H1 (cell line): Measurements from ENCODE around the gene PTMS. TPM values are rescaled to one million over a fixed set of nuclear protein-coding genes. Genes with fewer than 3 reads are reported as not detected.

Experiments used
- CTCF ChIA-PET: fragments of 300-600 bp; sonication (Branson Sonifier 250); formaldehyde crosslinking; loops from one replicate; lab custom pipeline; 2021; ENCODE audit not compliant: partially characterized antibody; lab: Charles Lee
- POLR2A ChIA-PET: fragments of 300-600 bp; sonication (Branson Sonifier 250); formaldehyde crosslinking; loops from one replicate; lab custom pipeline; 2021; ENCODE audit warnings: inconsistent platforms; ENCODE audit not compliant: partially characterized antibody; lab: Charles Lee
- DNase-seq, 2 experiments: peaks; one replicate each; pipeline versions ENCODE4 v3.0.0 to v3.0.0-alpha.2; 2010 to 2022; ENCODE audit warnings: low spot score in 2 of 2, low read depth in 1 of 2, mixed read lengths in 1 of 2
- FAIRE-seq: peaks from 2 replicates; lab custom pipeline; 2011; peaks lifted over from hg19 to GRCh38; lab: Jason Lieb, UNC
- H2AFZ ChIP-seq: 2 replicates; pipeline ENCODE4 v1.8.1; 2012; ENCODE audit warnings: low read length, inconsistent platforms
- H2AK5ac ChIP-seq: 2 replicates; pipeline ENCODE4 v1.6.1; 2013; ENCODE audit warnings: low read depth, low read length
- H2BK120ac ChIP-seq: replicated peaks from 2 replicates; pipeline ENCODE3; 2013; ENCODE audit warnings: low read depth, low read length, inconsistent platforms
- H2BK12ac ChIP-seq: 2 replicates; pipeline ENCODE4 v1.6.1; 2013; ENCODE audit warnings: low read depth, low read length
- H2BK15ac ChIP-seq: 2 replicates; pipeline ENCODE4 v1.6.1; 2013; ENCODE audit warnings: low read length
- H2BK20ac ChIP-seq: 2 replicates; pipeline ENCODE4 v1.6.1; 2013; ENCODE audit warnings: low read length
- H2BK5ac ChIP-seq: 2 replicates; pipeline ENCODE4 v1.6.1; 2013; ENCODE audit warnings: low read depth, low read length
- H3K14ac ChIP-seq: 2 replicates; pipeline ENCODE4 v1.6.1; 2013; ENCODE audit warnings: inconsistent platforms; ENCODE audit not compliant: insufficient read length
- H3K18ac ChIP-seq: 2 replicates; pipeline ENCODE4 v1.6.1; 2013; ENCODE audit warnings: low read length; ENCODE audit errors: extremely low read depth
- H3K23ac ChIP-seq: 2 replicates; pipeline ENCODE4 v1.6.1; 2013; ENCODE audit warnings: inconsistent platforms; ENCODE audit not compliant: insufficient read length
- H3K23me2 ChIP-seq: 2 replicates; pipeline ENCODE4 v1.6.1; 2013; ENCODE audit warnings: low read depth, low read length
- H3K27ac ChIP-seq: 2 replicates; pipeline ENCODE4 v1.6.1; 2011; ENCODE audit warnings: low read depth, low read length, inconsistent platforms
- H3K27me3 ChIP-seq, 4 experiments: replicated peaks in 1 of 4; 1 replicate in 1 of 4; 2 replicates in 3 of 4; pipeline versions ENCODE4 v1.6.1 to v1.8.1; 2011 to 2013; ENCODE audit warnings: low read length in 3 of 4, mild to moderate bottlenecking in 3 of 4, inconsistent platforms in 2 of 4, mixed read lengths in 2 of 4, moderate library complexity in 1 of 4; ENCODE audit not compliant: control insufficient read depth in 3 of 4, insufficient read depth in 3 of 4; ENCODE audit errors: extremely low read depth in 1 of 4
- H3K36me3 ChIP-seq, 4 experiments: 2 replicates each; pipeline versions ENCODE4 v1.6.1 to v1.8.1; 2011 to 2013; ENCODE audit warnings: mild to moderate bottlenecking in 4 of 4, low read length in 3 of 4, moderate library complexity in 2 of 4, control low read depth in 1 of 4, inconsistent platforms in 1 of 4; ENCODE audit not compliant: insufficient read depth in 4 of 4, control insufficient read depth in 2 of 4
- H3K4ac ChIP-seq: replicated peaks from 2 replicates; pipeline ENCODE3; 2013; ENCODE audit warnings: low read length, low read depth, mixed read lengths, inconsistent platforms; ENCODE audit not compliant: insufficient read length
- H3K4me1 ChIP-seq, 4 experiments: replicated peaks in 1 of 4; 1 replicate in 1 of 4; 2 replicates in 3 of 4; pipeline versions ENCODE4 v1.6.1 to v1.8.1; 2011 to 2013; ENCODE audit warnings: low read length in 3 of 4, inconsistent platforms in 2 of 4, mixed read lengths in 1 of 4; ENCODE audit not compliant: insufficient read depth in 4 of 4, control insufficient read depth in 3 of 4
- H3K4me2 ChIP-seq, 2 experiments: 2 replicates each; pipeline versions ENCODE4 v1.6.1 to v1.8.1; 2011 to 2013; ENCODE audit warnings: low read depth in 2 of 2, low read length in 2 of 2, control low read depth in 1 of 2, inconsistent platforms in 1 of 2, mild to moderate bottlenecking in 1 of 2; ENCODE audit not compliant: insufficient read depth in 1 of 2
- H3K4me3 ChIP-seq, 4 experiments: fragments of 200-600, 300-600 bp in 1 of 4; sonication (generic), shearing (Covaris generic), sonication (Bioruptor Twin) in 1 of 4; 2 replicates each; pipeline versions ENCODE4 v1.5.1 to v1.8.1; 2011 to 2016; ENCODE audit warnings: low read length in 4 of 4, low read depth in 3 of 4, control low read depth in 2 of 4, inconsistent platforms in 2 of 4, mild to moderate bottlenecking in 2 of 4, mixed read lengths in 1 of 4, moderate library complexity in 1 of 4; ENCODE audit not compliant: insufficient read depth in 2 of 4; ENCODE audit errors: extremely low read depth in 1 of 4
- H3K56ac ChIP-seq: replicated peaks from 2 replicates; pipeline ENCODE3; 2013; ENCODE audit warnings: low read depth, mild to moderate bottlenecking, mixed read lengths, low read length, inconsistent platforms; ENCODE audit not compliant: insufficient read length
- H3K79me1 ChIP-seq: 2 replicates; pipeline ENCODE4 v1.6.1; 2013; ENCODE audit warnings: low read depth, low read length, control low read depth
- H3K79me2 ChIP-seq, 2 experiments: 2 replicates each; pipeline versions ENCODE4 v1.6.1 to v1.8.1; 2012 to 2013; ENCODE audit warnings: low read length in 2 of 2, mild to moderate bottlenecking in 2 of 2, inconsistent platforms in 1 of 2; ENCODE audit not compliant: insufficient read depth in 2 of 2, control insufficient read depth in 1 of 2
- H3K9ac ChIP-seq, 4 experiments: replicated peaks in 1 of 4; 1 replicate in 1 of 4; 2 replicates in 3 of 4; pipeline versions ENCODE4 v1.6.1 to v1.8.1; 2011 to 2013; ENCODE audit warnings: low read depth in 3 of 4, low read length in 3 of 4, control low read depth in 2 of 4, mild to moderate bottlenecking in 2 of 4, moderate library complexity in 2 of 4, inconsistent platforms in 1 of 4; ENCODE audit errors: extremely low read depth in 1 of 4
- H3K9me3 ChIP-seq, 2 experiments: 2 replicates each; pipeline versions ENCODE4 v1.6.1 to v1.8.1; 2012 to 2013; ENCODE audit warnings: mild to moderate bottlenecking in 2 of 2, moderate library complexity in 2 of 2, control low read depth in 1 of 2, inconsistent platforms in 1 of 2, low read depth in 1 of 2, low read length in 1 of 2, mixed read lengths in 1 of 2; ENCODE audit not compliant: insufficient read depth in 2 of 2
- H4K20me1 ChIP-seq, 2 experiments: replicated peaks in 1 of 2; 2 replicates each; pipeline versions ENCODE3 to v1.8.1; 2011 to 2013; ENCODE audit warnings: inconsistent platforms in 2 of 2, low read length in 2 of 2, mild to moderate bottlenecking in 1 of 2; ENCODE audit not compliant: insufficient read depth in 2 of 2, control insufficient read depth in 1 of 2
- H4K5ac ChIP-seq: 2 replicates; pipeline ENCODE4 v1.6.1; 2013; ENCODE audit warnings: low read length, low read depth, mixed read lengths, inconsistent platforms; ENCODE audit not compliant: insufficient read length
- H4K8ac ChIP-seq: 2 replicates; pipeline ENCODE4 v1.8.0; 2013; ENCODE audit warnings: mild to moderate bottlenecking, moderate library complexity, low read length, inconsistent platforms; ENCODE audit not compliant: insufficient read depth; ENCODE audit errors: extremely low read depth
- H4K91ac ChIP-seq: replicated peaks from 2 replicates; pipeline ENCODE3; 2013; ENCODE audit warnings: low read length, mixed read lengths, inconsistent platforms; ENCODE audit not compliant: insufficient read length
- ASH2L ChIP-seq: fragments of 200-600, 300-600 bp; sonication (generic); IDR thresholded peaks from one replicate; pipeline ENCODE4 v1.7.1; 2017; ENCODE audit warnings: low read length
- CTBP2 ChIP-seq: IDR thresholded peaks from 2 replicates; pipeline ENCODE4 v1.7.0; 2011; ENCODE audit warnings: borderline replicate concordance, mild to moderate bottlenecking, moderate library complexity, mixed read lengths, low read length; ENCODE audit not compliant: insufficient read depth, insufficient read length
- EGR1 ChIP-seq: IDR thresholded peaks from 2 replicates; pipeline ENCODE4 v1.6.1; 2011; ENCODE audit warnings: low read depth, low read length, borderline replicate concordance
- HDAC2 ChIP-seq, 2 experiments: fragments of 300-600 bp in 1 of 2; sonication (generic) in 1 of 2; IDR thresholded peaks; 2 replicates each; pipeline ENCODE4 v1.6.1; 2011 to 2012; ENCODE audit warnings: low read depth in 2 of 2, low read length in 2 of 2, mild to moderate bottlenecking in 2 of 2, moderate library complexity in 2 of 2, borderline replicate concordance in 1 of 2, inconsistent platforms in 1 of 2
- KDM5A ChIP-seq: fragments of 200-600 bp; IDR thresholded peaks from 2 replicates; pipeline ENCODE4 v1.7.1; 2012; ENCODE audit warnings: mild to moderate bottlenecking, low read length, inconsistent platforms, mixed read lengths
- MAX ChIP-seq: IDR thresholded peaks from 2 replicates; pipeline ENCODE4 v1.6.1; 2012; ENCODE audit warnings: inconsistent platforms
- POLR2A ChIP-seq, 2 experiments: IDR thresholded peaks; 1 replicate in 1 of 2; 2 replicates in 1 of 2; pipeline ENCODE4 v1.6.1; 2011; ENCODE audit warnings: low read depth in 2 of 2, low read length in 2 of 2, mild to moderate bottlenecking in 2 of 2; ENCODE audit errors: control extremely low read depth in 1 of 2
- POLR2AphosphoS5 ChIP-seq: IDR thresholded peaks from 2 replicates; pipeline ENCODE4 v1.6.1; 2011; ENCODE audit warnings: low read depth, low read length
- SIRT6 ChIP-seq: IDR thresholded peaks from one replicate; pipeline ENCODE4 v1.7.1; 2012; ENCODE audit warnings: low read length, inconsistent platforms
- SIX5 ChIP-seq: IDR thresholded peaks from 2 replicates; pipeline ENCODE4 v1.6.1; 2011; ENCODE audit warnings: mild to moderate bottlenecking, low read depth, low read length
- SRF ChIP-seq: IDR thresholded peaks from 2 replicates; pipeline ENCODE4 v1.6.1; 2011; ENCODE audit warnings: mild to moderate bottlenecking, low read depth, low read length, moderate library complexity
- WGBS, 2 experiments: shearing (Covaris generic) in 1 of 2; methylation state at CpG; one replicate each; pipeline versions ENCODE4 v1.1.6 to v1.1.7; 2013 to 2015; ENCODE audit warnings: low lambda C conversion rate in 2 of 2, mixed read lengths in 2 of 2, inconsistent platforms in 1 of 2, low coverage in 1 of 2, missing lambda C conversion rate in 1 of 2; ENCODE audit not compliant: insufficient replicate concordance in 2 of 2, insufficient coverage in 1 of 2, insufficient read length in 1 of 2; ENCODE audit errors: extremely low coverage in 1 of 2, missing lambda C conversion rate in 1 of 2; 5-methylcytosine and 5-hydroxymethylcytosine counted together
- polyA plus RNA-seq, 7 experiments: library from polyadenylated mRNA; depleted of rRNA in 3 of 7; stranded (reverse) in 5 of 7; unstranded in 2 of 7; fragments of >200 nt in 5 of 7; fragments of 200-250 nt in 2 of 7; gene quantifications; 1 replicate in 5 of 7; 2 replicates in 1 of 7; 4 replicates in 1 of 7; pipeline versions ENCODE4 v1.2.1 to v1.2.3, GENCODE V29; 2011 to 2013; ENCODE audit warnings: missing spikeins in 2 of 7, mixed read lengths in 2 of 7
- total RNA-seq: library from RNA; stranded (reverse); fragmentation: NEBNext Ultra II Directional; extraction: Animal tissue kit (Norgen Biotek cat#: 25700); gene quantifications from 2 replicates; pipeline ENCODE4 v1.2.1, GENCODE V29; 2021

Gene PTMS
- total and polyA plus RNA-seq, 2 of the 8 experiments (the other 6 are each of a cell fraction or from before 2014, with no cell fraction given), result 444 to 553 TPM

- H4K8ac ChIP-seq, result no peak overlapping the region
- no peaks in the 10 kb centered on the region for H3K4me1 ChIP-seq
- H2AFZ ChIP-seq, result no peak overlapping the region
- POLR2A ChIA-PET, result interaction anchor here (0.6 to 1.8 kb wide), 10 partner anchors 10 to 120 kb away, joined by 3 to 5 read pairs (median 4); partner anchors contain the start of gene ZNF384
- no peaks in the 10 kb centered on the region for H3K27me3 ChIP-seq
- CTCF ChIA-PET, result interaction anchor here (0.6 to 2.3 kb wide), 7 partner anchors 8 to 234 kb away, joined by 3 to 9 read pairs (median 3); partner anchors contain the start of gene MLF2
- no peaks in the 10 kb centered on the region for H3K79me2 ChIP-seq
- no peak for TF ChIP-seq EGR1
- TF ChIP-seq POLR2AphosphoS5, result peak; percentile 38; the same call in 1 of the 2 replicates
- TF ChIP-seq KDM5A, result no peak
- TF ChIP-seq CTBP2, result no peak
- TF ChIP-seq POLR2A (IDR thresholded peaks at IDR 0.05; ENCODE audit: control extremely low read depth in 1 of 2, low read depth in 2 of 2, low read length in 2 of 2), result peak in 1 of 2 experiments; percentile 38; a peak in 1 of 3 replicates
- no peak for TF ChIP-seq MAX
- no peak for TF ChIP-seq SIX5
- TF ChIP-seq ASH2L, result no peak
- no peak for TF ChIP-seq HDAC2 (IDR thresholded peaks at IDR 0.05; ENCODE audit: borderline replicate concordance in 1 of 2, low read depth in 2 of 2, low read length in 2 of 2)
- no peak for TF ChIP-seq SRF
- no peak for TF ChIP-seq SIRT6
- TF ChIP-seq, all 59 proteins: peak for 2
- Histone ChIP-seq H3K4ac (no peak overlapping the region), H3K79me1 (no peaks in the 10 kb centered on the region), H4K5ac (no peak overlapping the region), H3K23ac (no peak overlapping the region), H3K4me3 (no peak overlapping the region), H4K20me1 (peaks cover 2 to 6% of the 10 kb centered on the region in 2 experiments), H2BK5ac (no peak overlapping the region), H3K36me3 (peaks cover 21 to 53% (median 42%) of the 10 kb centered on the region in 4 experiments), H2AK5ac (no peak overlapping the region), H2BK20ac (no peak overlapping the region), H4K91ac (no peak overlapping the region), H3K18ac (no peak overlapping the region), H2BK15ac (no peak overlapping the region), H3K14ac (no peak overlapping the region), H3K27ac (no peak overlapping the region), H3K4me2 (no peak overlapping the region), H3K9ac (no peak overlapping the region), H2BK12ac (no peak overlapping the region), H3K23me2 (no peaks in the 10 kb centered on the region), H2BK120ac (no peak overlapping the region), H3K9me3 (no peaks in the 10 kb centered on the region; a peak in 1 of 4 replicates), H3K56ac (no peak overlapping the region)
- no peak for DNase-seq
- 90% methylated on average over 13 of the region's 13 CpGs; no CpG with 5 or more reads in 1 of the 2 experiments for WGBS, 2 experiments
- no peak for FAIRE-seq
These were observed 20.2 kb upstream of the PTMS start for GRCh38 chr12:6745741-6746525.
